MM.1S (cell line): ENCODE measurements around the gene STAT5A.
"Not testable (repeated sequence)": the region's sequence is repeated elsewhere in the genome, so short reads cannot be mapped to it uniquely, and the experiment has no call there.

Experiments
- DNase-seq: peaks from one replicate; pipeline ENCODE4 v3.0.0-alpha.2; 2015
- H2AFZ ChIP-seq: fragments of 300-600 bp; sonication (generic); 2 replicates; pipeline ENCODE4 v1.6.0; 2016; ENCODE audit warnings: antibody characterized with exemption, low read length
- H3F3A ChIP-seq: fragments of 300-600 bp; sonication (generic); 2 replicates; pipeline ENCODE4 v1.6.1; 2016; ENCODE audit warnings: mild to moderate bottlenecking, antibody characterized with exemption, low read length, moderate library complexity, mixed read lengths; ENCODE audit not compliant: insufficient read depth
- H3K27ac ChIP-seq: fragments of 300-600 bp; sonication (generic); 2 replicates; pipeline ENCODE4 v1.5.1; 2016; ENCODE audit warnings: mild to moderate bottlenecking, low read length
- H3K27me3 ChIP-seq: fragments of 300-600 bp; sonication (generic); replicated peaks from 2 replicates; pipeline ENCODE4 v1.6.0; 2016; ENCODE audit warnings: low read length; ENCODE audit not compliant: insufficient read depth
- H3K36me3 ChIP-seq: fragments of 300-600 bp; sonication (generic); replicated peaks from 2 replicates; pipeline ENCODE4 v1.6.1; 2016; ENCODE audit warnings: mild to moderate bottlenecking, low read length, mixed read lengths; ENCODE audit not compliant: insufficient read depth
- H3K4me1 ChIP-seq: fragments of 300-600 bp; sonication (generic); 2 replicates; pipeline ENCODE4 v1.6.1; 2016; ENCODE audit warnings: low read length, mixed read lengths
- H3K4me2 ChIP-seq: fragments of 300-600 bp; sonication (generic); 2 replicates; pipeline ENCODE4 v1.6.0; 2016; ENCODE audit warnings: low read depth, low read length
- H3K4me3 ChIP-seq: fragments of 300-600 bp; sonication (generic); 2 replicates; pipeline ENCODE4 v1.5.1; 2016; ENCODE audit warnings: low read length, mixed read lengths
- H3K79me2 ChIP-seq: fragments of 300-600 bp; sonication (generic); 2 replicates; pipeline ENCODE4 v1.6.1; 2016; ENCODE audit warnings: mixed run types, low read length, mixed read lengths
- H3K9ac ChIP-seq: fragments of 300-600 bp; sonication (generic); 2 replicates; pipeline ENCODE4 v1.6.1; 2016; ENCODE audit warnings: low read length, mixed read lengths
- H3K9me2 ChIP-seq: fragments of 300-600 bp; sonication (generic); replicated peaks from 2 replicates; pipeline ENCODE4 v1.6.1; 2016; ENCODE audit warnings: mild to moderate bottlenecking, low read length, mixed read lengths; ENCODE audit not compliant: insufficient read depth
- H3K9me3 ChIP-seq: fragments of 300-600 bp; sonication (generic); replicated peaks from 2 replicates; pipeline ENCODE4 v1.6.1; 2016; ENCODE audit warnings: mild to moderate bottlenecking, low read length, mixed read lengths; ENCODE audit not compliant: insufficient read depth
- H4K20me1 ChIP-seq: fragments of 300-600 bp; sonication (generic); 2 replicates; pipeline ENCODE4 v1.6.1; 2016; ENCODE audit warnings: mild to moderate bottlenecking, low read length, moderate library complexity, mixed read lengths; ENCODE audit not compliant: insufficient read depth
- CTCF ChIP-seq: fragments of 300-600 bp; sonication (generic); IDR thresholded peaks from 2 replicates; pipeline ENCODE4 v1.5.1; 2016; ENCODE audit warnings: antibody characterized with exemption, low read length, mixed read lengths
- EZH2 ChIP-seq: fragments of 300-600 bp; sonication (generic); optimal IDR thresholded peaks from 2 replicates; pipeline ENCODE3; 2017; ENCODE audit warnings: low read depth, mild to moderate bottlenecking, antibody characterized with exemption, low read length, mixed read lengths
- EZH2phosphoT487 ChIP-seq: fragments of 300-600 bp; sonication (generic); IDR thresholded peaks from 2 replicates; pipeline ENCODE4 v1.6.1; 2018; ENCODE audit warnings: antibody characterized with exemption, low read length

STAT5A gene

GRCh38 chr17:42315402-42316156 lies 27.3 kb downstream of the STAT5A start:
- Histone ChIP-seq H3K9me3 (no peaks in the 10 kb centered on the region), H3K4me2 (no peak overlapping the region), H3K9me2 (no peaks in the 10 kb centered on the region), H4K20me1 (no peaks in the 10 kb centered on the region), H2AFZ (no peak overlapping the region), H3F3A (no peaks in the 10 kb centered on the region), H3K27me3 (no peaks in the 10 kb centered on the region), H3K4me3 (no peak overlapping the region), H3K36me3 (no peaks in the 10 kb centered on the region), H3K79me2 (no peaks in the 10 kb centered on the region), H3K27ac (no peak overlapping the region), H3K4me1 (peaks cover 8% of the 10 kb centered on the region; the same call in 1 of the 2 replicates), H3K9ac (no peak overlapping the region)
- TF ChIP-seq CTCF (no peak), EZH2 (no peak), EZH2phosphoT487 (no peak)
- DNase-seq = no peak

GRCh38 chr17:42316755-42317154 lies 28.5 kb downstream of the STAT5A start:
- no peaks in the 10 kb centered on the region for H3K36me3 ChIP-seq
- H3K4me3 ChIP-seq = no peak overlapping the region
- TF ChIP-seq EZH2phosphoT487 (no peak), CTCF (no peak), EZH2 (no peak)
- H3K27ac ChIP-seq = no peak overlapping the region
- no peaks in the 10 kb centered on the region for H3K79me2 ChIP-seq
- peaks cover 8% of the 10 kb centered on the region; the same call in 1 of the 2 replicates for H3K4me1 ChIP-seq
- no peaks in the 10 kb centered on the region for H3K9me2 ChIP-seq
- H3K9ac ChIP-seq = no peak overlapping the region
- no peak overlapping the region for H2AFZ ChIP-seq
- no peak overlapping the region for H3K4me2 ChIP-seq
- no peaks in the 10 kb centered on the region for H4K20me1 ChIP-seq
- DNase-seq = no peak
- no peaks in the 10 kb centered on the region for H3K9me3 ChIP-seq
- H3K27me3 ChIP-seq = no peaks in the 10 kb centered on the region
- H3F3A ChIP-seq = no peaks in the 10 kb centered on the region

GRCh38 chr17:42317266-42317845 lies 29.1 kb downstream of the STAT5A start:
- no peak overlapping the region for H3K27ac ChIP-seq
- H3K36me3 ChIP-seq = no peaks in the 10 kb centered on the region
- no peak overlapping the region for H3K9ac ChIP-seq
- no peaks in the 10 kb centered on the region for H4K20me1 ChIP-seq
- H3F3A ChIP-seq = no peaks in the 10 kb centered on the region
- no peak overlapping the region for H3K4me3 ChIP-seq
- H3K9me3 ChIP-seq = no peaks in the 10 kb centered on the region
- no peak for DNase-seq
- TF ChIP-seq EZH2 (no peak), CTCF (no peak), EZH2phosphoT487 (no peak)
- no peak overlapping the region for H2AFZ ChIP-seq
- peaks cover 8% of the 10 kb centered on the region; the same call in 1 of the 2 replicates for H3K4me1 ChIP-seq
- no peaks in the 10 kb centered on the region for H3K27me3 ChIP-seq
- no peak overlapping the region for H3K4me2 ChIP-seq
- H3K79me2 ChIP-seq = no peaks in the 10 kb centered on the region
- no peaks in the 10 kb centered on the region for H3K9me2 ChIP-seq

- H3K27me3 ChIP-seq, H3K4me1 ChIP-seq, H4K20me1 ChIP-seq, H3K36me3 ChIP-seq, H3K9me2 ChIP-seq, H3K9me3 ChIP-seq, H3K27ac ChIP-seq, H3F3A ChIP-seq, H3K4me2 ChIP-seq, H3K9ac ChIP-seq, DNase-seq, H3K4me3 ChIP-seq, H3K79me2 ChIP-seq, H2AFZ ChIP-seq: not testable (repeated sequence)
Measured at GRCh38 chr17:42317967-42318366, 29.7 kb downstream of the STAT5A start.
